GM11168 (cell line): ENCODE data around the gene RALGDS.

Experiments
- in situ Hi-C: fragments of 300-500 bp; cut with MboI; formaldehyde crosslinking; loops from one replicate; pipeline ENCODE4 v1.12.0; 2022; ENCODE audit warnings: low sequenced_read_pairs; ENCODE audit not compliant: unreplicated experiment

The RALGDS gene

DNA sequence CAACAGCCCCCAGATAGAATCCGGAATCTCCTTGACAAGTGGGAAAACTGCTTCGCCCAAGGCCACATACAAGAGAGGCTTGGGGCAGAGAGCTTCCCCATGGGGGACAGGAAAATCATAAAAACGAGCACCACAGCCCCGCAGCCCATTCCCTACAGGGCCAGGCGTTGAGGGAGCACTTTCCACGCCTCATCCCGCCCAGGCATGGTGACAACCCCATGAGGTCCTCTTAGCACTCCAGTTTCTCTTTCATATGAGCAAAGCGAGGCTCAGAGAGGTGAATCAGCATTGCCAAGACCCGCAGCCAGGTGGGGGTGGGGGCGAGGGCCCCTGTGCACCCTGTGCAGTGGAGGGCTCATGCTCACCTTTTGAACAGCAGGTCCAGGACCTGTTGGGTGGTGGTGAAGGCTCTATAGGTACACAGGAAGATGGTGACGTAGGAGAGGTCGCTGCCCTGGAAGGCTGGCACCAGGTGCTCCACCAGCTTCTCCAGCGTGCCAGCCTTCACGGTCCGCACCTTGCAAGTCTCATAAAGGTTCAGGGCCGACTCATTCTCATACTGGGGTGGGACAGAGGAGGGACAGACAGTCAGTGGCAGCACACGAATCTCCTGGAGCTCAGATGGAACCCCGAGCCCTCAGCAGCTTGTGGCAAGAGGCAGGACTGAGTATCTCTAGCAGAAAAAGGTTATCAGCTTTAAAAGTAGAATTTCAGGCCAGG is 10.9 kb downstream of the RALGDS start:
- in situ Hi-C loops = no loop called here

- in situ Hi-C loops = no loop called here
Measured at GRCh38 chr9:133108794-133109641, 12.0 kb downstream of the RALGDS start.

DNA sequence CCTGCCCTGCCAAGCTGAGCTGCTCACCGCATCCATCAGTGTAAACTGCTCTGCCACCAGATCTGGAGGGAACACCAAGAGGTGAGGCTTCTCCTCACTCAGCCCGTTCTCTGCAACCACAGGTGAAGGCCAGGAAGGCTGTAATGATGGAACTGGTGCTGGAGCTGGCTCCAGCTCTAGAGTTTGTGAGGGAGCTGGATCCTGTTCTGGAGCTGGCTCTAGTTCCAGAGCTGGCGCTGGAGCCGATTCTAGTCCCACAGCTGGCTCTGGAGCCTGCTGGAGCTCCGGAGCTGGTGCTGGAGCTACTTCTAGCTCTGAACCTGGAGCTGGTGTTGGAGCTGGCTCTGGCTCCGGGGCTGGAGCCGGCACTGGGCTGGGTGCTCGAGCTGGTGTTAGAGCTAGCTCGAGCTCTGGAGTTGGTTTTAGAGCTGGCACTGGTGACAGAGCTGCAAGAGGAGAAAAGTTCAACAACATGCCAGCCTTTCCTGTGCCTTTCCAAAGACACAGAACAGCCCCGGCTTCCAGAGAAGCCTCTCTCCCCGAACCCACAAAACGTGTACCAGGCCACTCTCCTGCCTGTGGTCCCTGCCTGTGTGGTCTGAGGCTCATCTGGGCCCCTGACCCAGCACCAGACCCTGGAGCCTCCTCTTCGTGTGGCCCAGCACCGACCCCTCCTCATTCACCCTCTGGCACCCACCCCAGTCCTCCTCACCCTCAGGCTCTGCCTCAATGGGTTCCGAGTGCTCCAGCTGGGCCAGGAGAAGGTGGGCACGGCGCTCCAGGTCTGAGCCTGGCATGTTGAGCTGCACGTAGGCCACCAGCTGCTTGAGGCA is 12.9 kb downstream of the RALGDS start:
- in situ Hi-C loops = no loop called here

- in situ Hi-C loops = no loop called here
Measured at GRCh38 chr9:133107245-133107722, 13.8 kb downstream of the RALGDS start.

DNA sequence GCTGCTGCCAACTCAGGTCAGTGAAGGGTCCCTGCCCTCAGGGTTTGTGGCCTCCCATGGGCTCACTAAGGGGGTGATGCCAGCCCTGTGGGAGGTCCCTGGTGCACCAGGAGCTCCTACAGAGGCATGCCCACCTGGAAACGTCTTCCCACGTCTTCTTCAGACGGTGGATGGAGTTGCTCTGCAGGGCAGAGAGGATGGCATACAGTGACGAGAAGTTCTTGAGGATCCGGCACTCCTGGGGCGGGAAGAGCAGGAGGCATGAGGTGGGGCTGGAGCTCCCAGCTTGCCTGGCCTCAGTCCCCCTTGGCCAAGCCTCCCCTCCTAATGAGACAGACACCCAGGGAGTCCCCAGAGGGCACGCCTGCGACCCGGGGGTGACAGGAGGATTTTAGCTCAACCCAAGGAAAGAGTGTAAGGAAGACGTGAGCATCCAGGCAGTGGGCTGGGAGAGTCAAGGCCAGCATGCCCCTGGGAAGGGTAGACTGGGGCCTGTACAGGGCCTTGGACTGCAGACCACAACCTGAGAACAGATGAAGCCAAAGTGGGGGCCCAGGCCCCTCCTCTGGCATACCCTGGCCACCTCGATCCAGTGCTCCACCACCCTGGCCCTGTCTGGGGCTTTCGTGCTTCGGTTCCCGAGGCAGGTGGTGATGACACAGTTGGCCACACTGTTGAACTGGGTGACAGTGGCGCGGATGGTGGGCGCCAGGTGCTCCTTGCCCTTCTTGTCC is 14.4 kb downstream of the RALGDS start:
- in situ Hi-C loops = no loop called here

- in situ Hi-C loops = no loop called here
Measured at GRCh38 chr9:133105461-133105770, 15.6 kb downstream of the RALGDS start.

DNA sequence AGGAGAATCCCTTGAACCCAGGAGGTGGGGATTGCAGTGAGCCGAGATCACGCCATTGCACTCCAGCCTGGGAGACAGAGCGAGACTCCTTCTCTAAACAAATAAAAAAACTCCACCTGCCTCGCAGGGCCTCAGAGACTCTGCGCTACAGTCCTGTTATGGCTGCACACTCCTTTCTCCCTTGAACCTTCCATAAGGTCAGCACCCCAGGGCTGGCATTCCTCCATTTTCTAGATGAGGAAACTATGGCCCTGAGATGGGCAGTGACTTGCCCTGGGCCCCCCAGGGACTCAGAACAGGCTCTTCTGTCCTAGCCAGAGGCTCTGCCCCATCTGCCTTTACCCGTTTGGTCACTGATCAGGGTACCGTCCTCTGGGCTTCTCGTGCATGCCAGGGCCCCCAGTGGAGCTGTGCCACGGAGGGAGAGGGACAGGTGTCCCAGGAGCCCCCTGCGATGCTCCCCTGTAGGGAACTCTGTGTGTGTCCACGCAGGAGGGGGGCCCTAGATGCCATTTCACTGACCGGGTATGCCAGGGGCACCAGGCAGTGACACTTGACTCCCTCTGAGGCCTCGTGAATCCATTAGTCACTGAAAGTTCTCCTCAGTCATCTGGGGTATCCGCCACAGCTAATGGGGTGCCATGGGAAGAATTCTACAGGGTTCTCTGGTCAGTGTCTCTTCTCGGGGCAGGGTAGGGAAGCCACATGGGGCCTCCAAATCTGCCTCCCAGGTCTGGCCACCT is 16.2 kb downstream of the RALGDS start:
- in situ Hi-C loops = loop anchor here (5.0 kb wide), 1 partner anchor 37 kb away; no protein-coding TSS in a partner anchor

GRCh38 chr9:133103987-133104505 is 17.0 kb downstream of the RALGDS start:
- in situ Hi-C loops = loop anchor here (5.0 kb wide), 1 partner anchor 38 kb away; no protein-coding TSS in a partner anchor

GRCh38 chr9:133103183-133103986 is 17.7 kb downstream of the RALGDS start:
- in situ Hi-C loops = loop anchor here (5.0 kb wide), 1 partner anchor 39 kb away; no protein-coding TSS in a partner anchor

DNA sequence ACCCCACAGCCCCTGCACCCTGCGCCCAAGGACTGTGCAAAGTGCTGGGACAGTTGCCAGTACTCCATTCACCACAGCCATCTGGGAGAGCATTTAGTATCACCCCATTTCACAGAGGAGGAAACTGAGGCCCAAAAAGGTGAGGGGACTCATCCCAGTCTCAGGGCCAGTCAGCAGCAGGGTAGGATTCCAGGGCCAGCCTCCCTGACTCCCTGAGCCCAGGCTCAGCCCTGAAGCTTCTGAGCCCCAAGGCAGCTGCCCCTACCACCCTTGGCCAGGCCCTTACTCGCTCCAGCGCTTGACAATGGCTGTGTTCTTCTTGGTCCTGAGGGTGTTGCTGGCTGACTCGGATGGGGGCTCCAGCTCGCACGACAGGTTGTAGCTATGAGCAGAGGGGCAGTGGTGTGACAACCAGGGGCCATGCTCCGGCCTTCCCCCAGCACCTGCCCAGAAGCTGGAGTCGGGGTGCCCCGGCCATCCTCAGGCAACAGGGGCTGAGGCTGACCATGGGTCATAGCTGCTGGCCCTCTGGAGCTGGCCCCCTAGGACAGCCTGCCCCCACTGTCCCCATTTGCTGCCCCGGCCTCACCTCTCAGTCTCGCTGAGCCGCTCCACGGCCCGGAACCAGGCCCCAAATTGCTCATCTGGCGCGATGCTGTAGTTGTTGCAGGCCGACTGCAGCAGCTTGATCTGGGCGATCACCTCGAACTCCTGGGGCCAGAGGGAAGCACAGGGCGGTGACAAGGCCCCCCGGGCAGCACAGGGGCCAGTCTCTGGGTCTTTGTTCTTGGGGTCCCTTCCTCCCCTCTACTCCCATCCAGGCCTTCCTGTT is 18.6 kb downstream of the RALGDS start:
- in situ Hi-C loops = loop anchor here (5.0 kb wide), 1 partner anchor 40 kb away; no protein-coding TSS in a partner anchor

GRCh38 chr9:133101356-133102189 is 19.5 kb downstream of the RALGDS start:
- in situ Hi-C loops = loop anchor here (5.0 kb wide), 1 partner anchor 41 kb away; no protein-coding TSS in a partner anchor

DNA sequence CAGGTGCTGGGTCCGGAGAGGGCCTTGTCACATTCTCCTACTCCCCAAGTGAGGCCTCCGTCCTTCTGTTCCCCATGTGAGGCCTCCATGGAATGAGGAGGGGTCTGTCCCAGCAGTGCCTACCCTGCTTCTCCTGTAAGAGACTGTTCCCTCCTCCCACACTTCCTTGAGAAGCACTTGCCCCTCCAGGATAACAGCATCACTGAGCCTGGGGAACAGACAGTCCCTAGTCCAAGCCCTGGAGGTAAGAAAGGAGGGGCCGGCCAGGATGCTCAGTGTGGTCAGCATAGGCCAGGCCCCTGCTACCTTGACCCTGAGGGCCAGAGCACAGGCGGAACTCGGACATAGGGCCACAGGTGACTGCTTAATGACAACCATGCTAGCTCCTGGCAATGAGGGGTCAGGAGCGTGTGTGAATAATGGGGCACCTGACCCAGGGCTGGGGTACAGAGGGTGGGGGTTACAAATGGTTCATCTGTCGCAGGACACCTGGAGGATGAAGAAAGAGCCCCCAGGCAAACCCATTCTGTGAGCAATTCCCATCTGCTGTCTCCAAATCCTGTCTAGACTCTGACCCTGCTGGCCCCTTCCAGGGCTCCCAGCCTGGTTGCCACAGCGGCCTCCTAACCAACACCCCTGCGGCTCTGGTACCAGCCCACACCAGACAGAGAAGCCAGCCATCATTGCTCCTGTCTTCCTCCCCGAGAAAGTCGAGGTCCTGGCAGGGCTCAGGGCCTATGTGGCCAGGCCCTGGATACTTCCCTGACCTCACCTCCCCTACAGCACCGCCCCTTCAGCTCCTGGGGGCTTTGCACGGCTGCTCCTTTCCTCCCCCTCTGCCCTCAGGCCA is 20.3 kb downstream of the RALGDS start:
- in situ Hi-C loops = loop anchor here (5.0 kb wide), 1 partner anchor 42 kb away; no protein-coding TSS in a partner anchor

DNA sequence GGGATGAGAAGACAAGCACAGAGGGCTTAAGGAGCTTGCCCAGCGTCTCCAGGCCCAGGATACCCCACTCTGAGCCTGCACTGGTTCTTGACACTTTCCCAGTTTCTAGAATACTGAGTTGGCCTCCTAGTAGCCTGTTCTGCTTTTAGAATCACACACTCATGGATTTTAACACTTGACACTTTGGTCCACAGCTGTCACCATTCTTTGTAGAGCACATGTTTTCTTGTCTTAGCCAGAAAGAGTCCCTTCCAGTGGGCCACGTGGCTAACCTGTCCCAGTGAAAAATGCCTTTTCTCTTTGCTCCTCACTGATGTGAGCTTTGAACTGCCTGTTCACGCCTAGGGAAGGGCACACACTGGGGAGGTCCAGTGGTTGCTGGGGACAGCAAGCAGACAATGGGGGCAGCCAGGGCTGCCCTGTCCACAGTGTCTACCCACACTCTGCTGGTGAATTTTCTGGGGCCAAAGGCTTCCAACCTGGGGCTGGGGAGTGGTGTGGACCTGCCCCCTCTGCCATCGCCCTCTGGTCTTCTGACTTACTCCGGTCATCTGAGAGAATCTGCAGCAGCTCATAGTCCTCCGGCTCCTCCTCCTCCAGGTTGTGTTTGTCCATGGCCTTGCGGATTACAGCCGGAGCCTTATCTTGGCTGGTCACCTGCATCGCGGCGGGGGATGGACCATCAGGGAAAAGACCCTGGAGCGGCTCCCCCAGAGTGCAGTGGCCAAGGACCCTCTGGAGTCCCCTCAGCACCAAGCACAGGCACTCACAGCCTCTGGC is 21.1 kb downstream of the RALGDS start:
- in situ Hi-C loops = loop anchor here (5.0 kb wide), 1 partner anchor 42 kb away; no protein-coding TSS in a partner anchor

DNA sequence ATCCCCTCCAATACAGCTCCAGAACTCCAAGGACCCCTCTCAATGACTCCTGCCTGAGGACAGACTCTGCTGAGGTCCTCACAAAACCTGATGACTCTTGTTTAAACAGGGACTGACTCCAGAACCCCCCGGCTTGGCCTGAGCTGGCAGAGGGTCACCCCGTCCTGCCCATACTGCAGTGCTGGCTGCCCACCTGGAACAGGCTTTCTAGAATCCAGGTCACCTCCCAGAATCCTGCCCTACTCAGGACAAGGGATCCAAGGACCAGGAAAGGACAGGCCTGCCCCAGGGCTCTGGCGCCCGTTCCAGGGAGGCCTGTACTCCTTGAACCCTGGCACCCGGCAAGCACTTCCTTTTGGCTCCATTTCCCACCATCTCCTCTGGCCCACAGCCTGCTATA is 22.2 kb downstream of the RALGDS start:
- in situ Hi-C loops = no loop called here
